SK-N-SH (cell line): ENCODE measurements around the gene DNHD1. TPM values are rescaled to one million over a fixed set of nuclear protein-coding genes. Genes with fewer than 3 reads are reported as not detected.
A peak's percentile ranks its signal among the peaks of the same experiment; 100 is the strongest.

Experiments
- CTCF ChIA-PET: fragments of 300-600, 350-600 bp; formaldehyde crosslinking; extraction: SDS; loops from one replicate; lab custom pipeline; 2021; lab: Yijun Ruan, JAX
- POLR2A ChIA-PET: fragments of 350-600 bp; sonication (Branson Sonifier 250); formaldehyde crosslinking; extraction: SDS; loops from one replicate; lab custom pipeline; 2020; ENCODE audit warnings: antibody characterized with exemption, inconsistent platforms; lab: Yijun Ruan, JAX
- DNase-seq: peaks from one replicate; pipeline ENCODE4 v3.0.0; 2012
- H2AFZ ChIP-seq: fragments of 200-600 bp; sonication (generic); 2 replicates; pipeline ENCODE4 v1.8.1; 2016; ENCODE audit warnings: antibody characterized with exemption, mild to moderate bottlenecking, low read depth
- H3F3A ChIP-seq: fragments of 200-600 bp; sonication (generic); replicated peaks from 2 replicates; pipeline ENCODE3; 2016; ENCODE audit warnings: antibody characterized with exemption, mild to moderate bottlenecking; ENCODE audit not compliant: insufficient read depth
- H3K27ac ChIP-seq, 2 experiments: fragments of 200-500 bp in 1 of 2; fragments of 200-600 bp in 1 of 2; sonication (Bioruptor generic) in 1 of 2; sonication (generic), shearing (Covaris generic) in 1 of 2; 2 replicates each; pipeline versions ENCODE4 v1.5.1 to v1.6.1; 2014 to 2016; ENCODE audit warnings: low read depth in 2 of 2, inconsistent platforms in 1 of 2, low read length in 1 of 2, mild to moderate bottlenecking in 1 of 2, mixed read lengths in 1 of 2
- H3K27me3 ChIP-seq: fragments of 200-600 bp; sonication (generic), shearing (Covaris generic); 2 replicates; pipeline ENCODE4 v1.6.1; 2016; ENCODE audit warnings: mixed run types; ENCODE audit not compliant: insufficient read depth
- H3K36me3 ChIP-seq, 2 experiments: fragments of 200-500 bp in 1 of 2; fragments of 200-600 bp in 1 of 2; sonication (Bioruptor generic) in 1 of 2; sonication (generic) in 1 of 2; replicated peaks in 1 of 2; 2 replicates each; pipeline versions ENCODE3 to v1.5.1; 2014 to 2016; ENCODE audit warnings: low read length in 1 of 2, mild to moderate bottlenecking in 1 of 2; ENCODE audit not compliant: insufficient read depth in 2 of 2, control insufficient read depth in 1 of 2
- H3K4me1 ChIP-seq, 2 experiments: fragments of 200-500 bp in 1 of 2; fragments of 200-600 bp in 1 of 2; sonication (Bioruptor generic) in 1 of 2; sonication (generic), shearing (Covaris generic) in 1 of 2; 2 replicates each; pipeline versions ENCODE4 v1.5.1 to v1.6.1; 2014 to 2016; ENCODE audit warnings: low read depth in 1 of 2, low read length in 1 of 2, mixed run types in 1 of 2; ENCODE audit not compliant: insufficient read depth in 2 of 2, control insufficient read depth in 1 of 2
- H3K4me2 ChIP-seq: fragments of 200-600 bp; sonication (generic), shearing (Covaris generic); 2 replicates; pipeline ENCODE4 v1.6.1; 2017; ENCODE audit warnings: mixed run types
- H3K4me3 ChIP-seq, 2 experiments: fragments of 200-500 bp in 1 of 2; fragments of 200-600 bp in 1 of 2; sonication (Bioruptor generic) in 1 of 2; sonication (generic), shearing (Covaris generic) in 1 of 2; 2 replicates each; pipeline versions ENCODE4 v1.5.1 to v1.8.1; 2014 to 2016; ENCODE audit warnings: low read depth in 2 of 2, inconsistent platforms in 1 of 2, low read length in 1 of 2, mild to moderate bottlenecking in 1 of 2, mixed read lengths in 1 of 2, moderate library complexity in 1 of 2
- H3K79me2 ChIP-seq: fragments of 200-600 bp; sonication (generic); 2 replicates; pipeline ENCODE4 v1.8.1; 2017; ENCODE audit warnings: mild to moderate bottlenecking; ENCODE audit not compliant: insufficient read depth
- H3K9ac ChIP-seq: fragments of 200-600 bp; sonication (generic); 2 replicates; pipeline ENCODE4 v1.6.1; 2017; ENCODE audit warnings: mixed run types
- H3K9me2 ChIP-seq: fragments of 200-600 bp; sonication (generic); 2 replicates; pipeline ENCODE4 v1.6.1; 2017; ENCODE audit warnings: mixed run types
- H3K9me3 ChIP-seq: fragments of 200-600 bp; sonication (generic); 2 replicates; pipeline ENCODE4 v1.6.1; 2017; ENCODE audit warnings: mixed run types, mild to moderate bottlenecking, moderate library complexity
- H4K20me1 ChIP-seq: fragments of 200-600 bp; sonication (generic); 2 replicates; pipeline ENCODE4 v1.6.1; 2017; ENCODE audit warnings: mild to moderate bottlenecking, mixed run types; ENCODE audit not compliant: insufficient read depth
- CHD2 ChIP-seq: fragments of 150-350 bp; IDR thresholded peaks from 2 replicates; pipeline ENCODE4 v1.6.1; 2018; ENCODE audit warnings: low read length; ENCODE audit not compliant: partially characterized antibody
- MAX ChIP-seq: IDR thresholded peaks from 2 replicates; pipeline ENCODE4 v1.4.0; 2012; ENCODE audit warnings: low read depth
- POLR2AphosphoS5 ChIP-seq: IDR thresholded peaks from 2 replicates; pipeline ENCODE4 v1.6.1; 2012; ENCODE audit warnings: low read depth, low read length
- RXRA ChIP-seq: IDR thresholded peaks from 2 replicates; pipeline ENCODE4 v1.4.0; 2012; ENCODE audit warnings: low read depth, mild to moderate bottlenecking, borderline replicate concordance
- TAF1 ChIP-seq: IDR thresholded peaks from 2 replicates; pipeline ENCODE4 v1.6.1; 2012; ENCODE audit warnings: low read depth, mild to moderate bottlenecking, low read length, moderate library complexity, borderline replicate concordance
- WGBS: methylation state at CpG from one replicate; pipeline ENCODE4 v1.1.6; 2017; ENCODE audit warnings: low lambda C conversion rate; 5-methylcytosine and 5-hydroxymethylcytosine counted together
- polyA plus RNA-seq, 3 experiments: library from polyadenylated mRNA; depleted of rRNA; stranded (reverse); fragments of >200 nt; gene quantifications; 2 replicates each; pipeline ENCODE4 v1.2.3, GENCODE V29; 2012
- TF ChIP-seq, protein P1 (sequence below): IDR thresholded peaks from 2 replicates; pipeline ENCODE4 v1.4.0; 2012; ENCODE audit warnings: low read depth, borderline replicate concordance

DNHD1 gene
- polyA plus RNA-seq, 1 of the 3 experiments (the other 2 are of a cell fraction) = 5.3 TPM

DNA sequence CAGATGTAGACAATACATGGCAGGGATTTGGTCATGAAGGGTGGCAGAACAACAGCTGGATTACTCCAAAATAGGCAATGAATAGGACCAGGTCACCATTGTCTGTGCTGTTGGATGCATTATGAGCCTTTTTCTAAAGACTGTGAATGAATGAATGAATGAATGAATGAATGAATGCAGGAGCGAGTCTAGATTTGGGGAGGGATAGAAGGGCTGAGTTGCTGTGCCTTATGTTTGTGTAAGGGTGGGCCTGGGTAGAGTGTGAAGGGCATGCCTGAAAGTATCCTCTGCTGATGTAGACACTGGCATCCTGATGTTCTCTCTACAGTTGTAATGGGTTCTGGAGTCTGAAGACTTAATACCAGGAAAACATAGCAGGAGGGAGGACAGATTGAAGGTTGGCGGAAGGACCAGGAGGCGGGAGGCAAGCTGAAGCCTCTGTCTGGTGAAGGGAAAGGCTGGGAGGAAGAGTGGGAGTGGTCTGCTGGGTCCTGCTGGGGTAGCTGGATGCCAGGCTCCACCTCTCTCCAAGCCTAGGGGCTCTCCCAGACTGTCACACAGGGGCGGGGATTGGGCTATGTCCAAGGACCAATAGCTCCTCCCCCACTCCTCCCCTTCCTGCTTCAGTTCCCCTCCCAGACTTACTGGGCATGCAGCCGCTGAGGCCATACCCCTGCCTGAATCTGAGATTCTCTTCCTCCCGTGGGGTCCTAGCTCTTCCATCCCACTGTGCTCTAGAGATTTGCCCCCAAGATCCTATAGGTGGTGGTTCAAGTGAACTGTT is 28.2 kb upstream of the DNHD1 start:
- Histone ChIP-seq H3K9me3 (no peaks in the 10 kb centered on the region), H3K79me2 (peaks cover 48% of the 10 kb centered on the region), H3K4me2 (peak overlapping the region; percentile 22), H3F3A (peaks cover 3% of the 10 kb centered on the region), H3K4me1 (peaks cover 0 to 18% of the 10 kb centered on the region in 2 experiments; a peak in 2 of 4 replicates), H3K9me2 (no peaks in the 10 kb centered on the region), H3K4me3 (no peak overlapping the region), H3K36me3 (peaks cover 7 to 13% of the 10 kb centered on the region in 2 experiments), H3K9ac (no peak overlapping the region), H4K20me1 (no peaks in the 10 kb centered on the region), H3K27ac (peak overlapping the region in 1 of 2 experiments; percentile 80; a peak in 2 of 4 replicates), H2AFZ (peak overlapping the region; percentile 1; the same call in 1 of the 2 replicates), H3K27me3 (no peaks in the 10 kb centered on the region)
- WGBS = 37% methylated on average over 6 of the region's 6 CpGs
- TF ChIP-seq POLR2AphosphoS5 = peak; percentile 81
- peak; percentile 63 for TF ChIP-seq CHD2
- peak; percentile 38; the same call in 1 of the 2 replicates for TF ChIP-seq TAF1
- no peak for TF ChIP-seq RXRA
- ChIA-PET POLR2A (interaction anchor here (0.7 to 1.5 kb wide), 8 partner anchors 13 to 214 kb away, joined by 3 to 9 read pairs (median 4); partner anchors contain the start of genes APBB1, ARFIP2, MRPL17 and TIMM10B), CTCF (interaction anchor here (0.8 to 6.7 kb wide), 10 partner anchors 9 to 106 kb away, joined by 3 to 32 read pairs (median 4); no protein-coding TSS in a partner anchor)
- DNase-seq = peak; percentile 97

- CTCF ChIA-PET = interaction anchor here (0.8 to 6.7 kb wide), 8 partner anchors 10 to 107 kb away, joined by 3 to 32 read pairs (median 4); no protein-coding TSS in a partner anchor
- H3K9ac ChIP-seq = no peak overlapping the region
Observed at GRCh38 chr11:6469599-6469998, 27.5 kb upstream of the DNHD1 start.

DNA sequence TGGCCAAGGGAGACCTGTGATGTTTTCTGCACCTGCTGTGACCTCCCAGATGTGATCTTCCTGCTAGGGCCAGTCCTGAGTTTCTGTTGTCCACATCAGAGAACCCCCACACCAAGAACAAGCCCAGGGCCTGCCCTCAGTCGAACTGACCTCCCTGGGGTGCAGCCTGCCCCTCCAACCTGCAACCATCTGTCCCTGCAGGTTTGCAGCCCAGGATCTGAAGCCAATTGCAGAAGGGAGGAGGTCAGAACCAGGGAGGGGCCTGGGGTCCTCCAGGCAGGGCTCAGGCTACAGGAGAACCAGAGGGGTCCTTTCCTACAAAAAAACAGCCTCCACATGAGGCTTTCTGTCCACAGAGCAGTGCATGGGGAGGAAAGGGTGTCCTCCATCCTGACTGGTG is 24.1 kb upstream of the DNHD1 start:
- no peak overlapping the region for H2AFZ ChIP-seq
- H3K27ac ChIP-seq = peak overlapping the region in 1 of 2 experiments; percentile 17; a peak in 1 of 4 replicates
- WGBS = 0% methylated on average over 1 of the region's 1 CpG
- peaks cover 7 to 26% of the 10 kb centered on the region in 2 experiments; a peak in 2 of 4 replicates for H3K4me1 ChIP-seq
- peaks cover 37% of the 10 kb centered on the region for H3K79me2 ChIP-seq
- no peaks in the 10 kb centered on the region for H3K9me2 ChIP-seq
- H3K9me3 ChIP-seq = no peaks in the 10 kb centered on the region
- peak overlapping the region; percentile 99 for H3K4me2 ChIP-seq
- H3K4me3 ChIP-seq = peak overlapping the region; percentile 56 to 96
- DNase-seq = no peak
- no peaks in the 10 kb centered on the region for H4K20me1 ChIP-seq
- peaks cover 25% of the 10 kb centered on the region for H3F3A ChIP-seq
- TF ChIP-seq, protein P1, sequence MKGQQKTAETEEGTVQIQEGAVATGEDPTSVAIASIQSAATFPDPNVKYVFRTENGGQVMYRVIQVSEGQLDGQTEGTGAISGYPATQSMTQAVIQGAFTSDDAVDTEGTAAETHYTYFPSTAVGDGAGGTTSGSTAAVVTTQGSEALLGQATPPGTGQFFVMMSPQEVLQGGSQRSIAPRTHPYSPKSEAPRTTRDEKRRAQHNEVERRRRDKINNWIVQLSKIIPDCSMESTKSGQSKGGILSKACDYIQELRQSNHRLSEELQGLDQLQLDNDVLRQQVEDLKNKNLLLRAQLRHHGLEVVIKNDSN = no peak
- TF ChIP-seq MAX = peak; percentile 4; the same call in 1 of the 2 replicates
- ChIA-PET POLR2A (interaction anchor here (0.6 to 1.6 kb wide), 3 partner anchors 35 to 174 kb away, joined by 3 read pairs; no protein-coding TSS in a partner anchor), CTCF (interaction anchor here (0.6 to 6.7 kb wide), 6 partner anchors 28 to 1537 kb away, joined by 3 to 32 read pairs (median 5); no protein-coding TSS in a partner anchor)
- H3K27me3 ChIP-seq = no peaks in the 10 kb centered on the region
- H3K9ac ChIP-seq = peak overlapping the region; percentile 47; the same call in 1 of the 2 replicates
- peaks cover 3 to 16% of the 10 kb centered on the region in 2 experiments for H3K36me3 ChIP-seq

More at GRCh38 chr11:6469599-6469998, 27.5 kb upstream of the DNHD1 start:
- POLR2A ChIA-PET = interaction anchor here (0.9 to 1.5 kb wide), 5 partner anchors 12 to 214 kb away, joined by 3 to 9 read pairs (median 4); partner anchors contain the start of genes APBB1, ARFIP2, MRPL17 and TIMM10B
- H3K79me2 ChIP-seq = peaks cover 48% of the 10 kb centered on the region
- peak overlapping the region; percentile 1; the same call in 1 of the 2 replicates for H2AFZ ChIP-seq
- peaks cover 9% of the 10 kb centered on the region for H3F3A ChIP-seq
- no peaks in the 10 kb centered on the region for H3K27me3 ChIP-seq
- H3K9me2 ChIP-seq = no peaks in the 10 kb centered on the region
- peaks cover 3 to 11% of the 10 kb centered on the region in 2 experiments for H3K36me3 ChIP-seq
- H3K4me1 ChIP-seq = peaks cover 4 to 23% of the 10 kb centered on the region in 2 experiments; a peak in 2 of 4 replicates
- WGBS = 100% methylated on average over 1 of the region's 1 CpG
- DNase-seq = no peak
- no peaks in the 10 kb centered on the region for H3K9me3 ChIP-seq
- no peak for TF ChIP-seq CHD2
- TF ChIP-seq, all 33 proteins: peak for 0
- H4K20me1 ChIP-seq = no peaks in the 10 kb centered on the region
- H3K4me2 ChIP-seq = peak overlapping the region; percentile 22
- no peak overlapping the region for H3K4me3 ChIP-seq
- peak overlapping the region in 1 of 2 experiments; percentile 80; a peak in 2 of 4 replicates for H3K27ac ChIP-seq
